B cell (primary cell): ENCODE results near the gene ARHGAP26. TPM values are rescaled to one million over a fixed set of nuclear protein-coding genes. Genes with fewer than 3 reads are reported as not detected.

Experiments
- ATAC-seq: fragments of 200-7000 bp; cut with Tn5 transposase; one replicate; pipeline ENCODE4 v1.10.0; 2021; ENCODE audit warnings: low read depth, mild to moderate bottlenecking, moderate number of reproducible peaks, moderate library complexity
- CTCF ChIA-PET: fragments of 350-600 bp; sonication (Branson Sonifier 250); formaldehyde crosslinking; loops from one replicate; lab custom pipeline; 2021; ENCODE audit warnings: antibody characterized with exemption, inconsistent platforms; lab: Charles Lee
- POLR2A ChIA-PET: fragments of 350-600 bp; sonication (Branson Sonifier 250); formaldehyde crosslinking; loops from one replicate; lab custom pipeline; 2021; ENCODE audit warnings: antibody characterized with exemption; lab: Charles Lee
- DNase-seq: peaks from one replicate; pipeline ENCODE4 v3.0.0; 2013
- H2AFZ ChIP-seq: 2 replicates; pipeline ENCODE4 v1.6.1; 2012; ENCODE audit warnings: mild to moderate bottlenecking, low read depth, low read length; ENCODE audit not compliant: insufficient read depth, poor library complexity, severe bottlenecking
- H3K27ac ChIP-seq, 2 donors: 1 replicate in 1 of 2; 2 replicates in 1 of 2; pipeline ENCODE4 v1.5.1; 2012 to 2013; ENCODE audit warnings: low read length in 2 of 2, mild to moderate bottlenecking in 2 of 2, moderate library complexity in 1 of 2
- H3K27me3 ChIP-seq, 4 experiments: fragments of 200-600 bp in 1 of 4; sonication (generic) in 1 of 4; replicated peaks in 1 of 4; 1 replicate in 2 of 4; 2 replicates in 2 of 4; pipeline versions ENCODE4 v1.6.1 to v1.7.0; 2013 to 2016; ENCODE audit warnings: low read length in 3 of 4, mild to moderate bottlenecking in 2 of 4, mixed read lengths in 1 of 4, moderate library complexity in 1 of 4; ENCODE audit not compliant: insufficient read depth in 4 of 4, control insufficient read depth in 3 of 4; ENCODE audit errors: control extremely low read depth in 1 of 4
- H3K36me3 ChIP-seq, 2 experiments: replicated peaks in 1 of 2; 1 replicate in 1 of 2; 2 replicates in 1 of 2; pipeline versions ENCODE4 v1.6.1 to v1.7.1; 2013; ENCODE audit warnings: low read length in 1 of 2; ENCODE audit not compliant: insufficient read depth in 2 of 2, control insufficient read depth in 1 of 2; ENCODE audit errors: control extremely low read depth in 1 of 2, extremely low read depth in 1 of 2
- H3K4me1 ChIP-seq, 2 donors: fragments of 200-600 bp in 1 of 2; sonication (generic) in 1 of 2; 1 replicate in 1 of 2; 2 replicates in 1 of 2; pipeline versions ENCODE4 v1.5.1 to v1.6.1; 2013 to 2017; ENCODE audit warnings: low read length in 2 of 2; ENCODE audit not compliant: control insufficient read depth in 2 of 2, insufficient read depth in 2 of 2
- H3K4me2 ChIP-seq: replicated peaks from 2 replicates; pipeline ENCODE3; 2012; ENCODE audit warnings: mild to moderate bottlenecking, low read depth, low read length; ENCODE audit not compliant: poor library complexity, severe bottlenecking
- H3K4me3 ChIP-seq, 5 experiments: fragments of 200-600 bp in 1 of 5; sonication (generic) in 1 of 5; 1 replicate in 3 of 5; 2 replicates in 2 of 5; pipeline versions ENCODE4 v1.5.1 to v1.7.0; 2011 to 2016; ENCODE audit warnings: low read length in 4 of 5, mild to moderate bottlenecking in 4 of 5, low read depth in 2 of 5, control low read depth in 1 of 5, moderate library complexity in 1 of 5; ENCODE audit not compliant: insufficient read depth in 1 of 5; ENCODE audit errors: control extremely low read depth in 1 of 5, extremely low read depth in 1 of 5
- H3K79me2 ChIP-seq: fragments of 200-600 bp; sonication (generic); one replicate; pipeline ENCODE4 v1.6.0; 2016; ENCODE audit warnings: low read length; ENCODE audit not compliant: control insufficient read depth, insufficient read depth
- H3K9ac ChIP-seq: fragments of 200-600 bp; sonication (generic); 2 replicates; pipeline ENCODE4 v1.6.1; 2017; ENCODE audit warnings: mild to moderate bottlenecking, low read length, moderate library complexity
- H3K9me3 ChIP-seq, 3 donors: one replicate each; pipeline versions ENCODE4 v1.6.1 to v1.7.1; 2013; ENCODE audit warnings: low read length in 2 of 3; ENCODE audit not compliant: control insufficient read depth in 2 of 3, insufficient read depth in 1 of 3; ENCODE audit errors: control extremely low read depth in 1 of 3
- H4K20me1 ChIP-seq: 2 replicates; pipeline ENCODE4 v1.6.0; 2012; ENCODE audit warnings: mild to moderate bottlenecking, low read length; ENCODE audit not compliant: insufficient read depth, control insufficient read depth, poor library complexity, severe bottlenecking
- H3K27ac Mint-ChIP-seq: one replicate; pipeline ENCODE4 v1.8.0; 2021; ENCODE audit warnings: mixed read lengths
- H3K27me3 Mint-ChIP-seq: one replicate; pipeline ENCODE4 v1.8.0; 2021; ENCODE audit warnings: mixed read lengths
- H3K4me1 Mint-ChIP-seq: one replicate; pipeline ENCODE4 v1.8.0; 2021; ENCODE audit warnings: mixed read lengths
- H3K4me3 Mint-ChIP-seq: one replicate; pipeline ENCODE4 v1.8.0; 2021; ENCODE audit warnings: mixed read lengths
- H3K9me3 Mint-ChIP-seq: one replicate; pipeline ENCODE4 v1.8.0; 2022; ENCODE audit warnings: mixed read lengths; ENCODE audit not compliant: insufficient read depth
- EZH2 ChIP-seq: IDR thresholded peaks from 2 replicates; pipeline ENCODE4 v1.6.1; 2012; ENCODE audit warnings: borderline replicate concordance, low read depth, mild to moderate bottlenecking, moderate library complexity, low read length; ENCODE audit not compliant: insufficient read depth, poor library complexity, severe bottlenecking
- WGBS: methylation state at CpG from one replicate; pipeline ENCODE4 v1.1.5; 2013; ENCODE audit warnings: missing lambda C conversion rate; ENCODE audit not compliant: insufficient coverage; 5-methylcytosine and 5-hydroxymethylcytosine counted together
- intact Hi-C: fragments of 100-400 bp; cut with micrococcal nuclease; formaldehyde crosslinking; loops from one replicate; pipeline ENCODE4 v1.10.0; 2022
- polyA plus RNA-seq: library from polyadenylated mRNA; depleted of rRNA; stranded (reverse); fragments of >200 nt; gene quantifications from 2 replicates; pipeline ENCODE4 v1.2.3, GENCODE V29; 2012
- total RNA-seq, 2 donors: library from RNA; stranded (reverse); fragments of 120-200 nt in 1 of 2; gene quantifications; 1 replicate in 1 of 2; 2 replicates in 1 of 2; pipeline versions ENCODE4 v1.2.3 to v1.2.4, GENCODE V29; 2013 to 2022
- TF ChIP-seq, protein P1 (sequence below): fragments of 200-600 bp; IDR thresholded peaks from one replicate; pipeline ENCODE4 v1.8.0; 2022; ENCODE audit warnings: antibody characterized with exemption, mild to moderate bottlenecking

ARHGAP26 gene
- total and polyA plus RNA-seq, 2 donors (not counting 1 experiment from before 2014, with no cell fraction given): 1.8 to 22.5 TPM

DNA sequence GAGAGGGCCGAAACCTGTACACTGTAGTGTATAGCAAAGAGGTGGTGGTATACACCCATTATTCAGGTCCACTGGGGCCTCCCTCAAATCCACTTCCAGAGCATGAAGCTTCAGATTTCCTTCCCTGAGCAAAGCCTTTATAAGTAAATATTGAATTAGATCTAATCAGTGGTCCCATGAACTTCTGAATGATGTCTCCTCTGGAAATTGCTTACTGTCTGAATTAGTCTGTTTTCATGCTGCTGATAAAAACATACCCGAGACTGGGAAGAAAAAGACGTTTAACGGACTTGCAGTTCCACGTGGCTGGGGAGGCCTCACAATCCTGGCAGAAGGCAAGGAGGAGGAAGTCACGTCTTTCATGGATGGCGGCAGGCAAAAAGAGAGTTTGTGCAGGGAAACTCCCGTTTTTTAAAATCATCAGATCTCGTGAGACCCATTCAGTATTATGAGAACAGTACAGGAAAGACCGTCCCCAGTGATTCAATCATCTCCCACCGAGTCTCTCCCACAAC lies 439.8 kb downstream of the ARHGAP26 start:
- TF ChIP-seq EZH2: no peak
- Histone ChIP-seq H3K4me1 (no peaks in the 10 kb centered on the region), H3K36me3 (peaks cover 0 to under 1% of the 10 kb centered on the region in 2 experiments), H3K79me2 (no peaks in the 10 kb centered on the region), H3K4me3 (no peak overlapping the region), H3K27me3 (no peaks in the 10 kb centered on the region), H2AFZ (no peak overlapping the region), H3K9me3 (no peaks in the 10 kb centered on the region), H3K9ac (no peak overlapping the region), H3K27ac (no peak overlapping the region), H4K20me1 (no peaks in the 10 kb centered on the region), H3K4me2 (no peak overlapping the region)
- Mint-ChIP-seq H3K9me3 (no peaks in the 10 kb centered on the region), H3K27me3 (no peaks in the 10 kb centered on the region), H3K4me3 (no peak overlapping the region), H3K4me1 (peaks cover 21% of the 10 kb centered on the region), H3K27ac (no peak overlapping the region)
- POLR2A ChIA-PET: no interaction called here
- CTCF ChIA-PET: no interaction called here
- DNase-seq (no peak), ATAC-seq (no peak)
- intact Hi-C loops: no loop called here
- WGBS: 98% methylated on average over 10 of the region's 11 CpGs

DNA sequence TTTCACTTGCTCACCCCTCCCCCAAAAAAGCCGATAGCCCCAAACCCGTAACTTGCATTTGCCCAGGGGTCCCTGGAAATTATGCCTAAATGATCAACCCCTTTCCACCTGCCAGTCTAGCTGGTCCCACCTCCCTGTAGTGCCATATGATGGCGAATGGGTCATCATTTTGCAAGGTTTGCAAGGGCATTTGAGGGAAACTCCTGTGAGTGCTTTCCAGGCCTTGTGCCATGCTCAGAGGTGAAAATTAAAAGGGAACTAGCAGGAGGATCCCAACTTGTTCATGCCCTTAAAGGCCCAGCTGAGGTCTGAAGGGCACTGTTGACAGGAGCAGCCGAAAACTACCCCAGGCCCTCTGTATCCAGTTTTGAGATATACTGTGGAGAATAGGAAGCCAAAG lies 440.4 kb downstream of the ARHGAP26 start:
- H3K79me2 ChIP-seq: no peaks in the 10 kb centered on the region
- Mint-ChIP-seq H3K4me3 (no peak overlapping the region), H3K27ac (no peak overlapping the region), H3K9me3 (no peaks in the 10 kb centered on the region), H3K27me3 (no peaks in the 10 kb centered on the region), H3K4me1 (peaks cover 21% of the 10 kb centered on the region)
- H3K4me3 ChIP-seq: no peak overlapping the region
- H3K9ac ChIP-seq: no peak overlapping the region
- POLR2A ChIA-PET: no interaction called here
- peaks cover 0 to 2% of the 10 kb centered on the region in 2 experiments for H3K36me3 ChIP-seq
- no peaks in the 10 kb centered on the region for H3K27me3 ChIP-seq
- WGBS: 100% methylated on average over 4 of the region's 4 CpGs
- no peak overlapping the region for H3K4me2 ChIP-seq
- no peaks in the 10 kb centered on the region for H3K9me3 ChIP-seq
- H3K27ac ChIP-seq: no peak overlapping the region
- TF ChIP-seq EZH2: no peak
- TF ChIP-seq, protein P1, sequence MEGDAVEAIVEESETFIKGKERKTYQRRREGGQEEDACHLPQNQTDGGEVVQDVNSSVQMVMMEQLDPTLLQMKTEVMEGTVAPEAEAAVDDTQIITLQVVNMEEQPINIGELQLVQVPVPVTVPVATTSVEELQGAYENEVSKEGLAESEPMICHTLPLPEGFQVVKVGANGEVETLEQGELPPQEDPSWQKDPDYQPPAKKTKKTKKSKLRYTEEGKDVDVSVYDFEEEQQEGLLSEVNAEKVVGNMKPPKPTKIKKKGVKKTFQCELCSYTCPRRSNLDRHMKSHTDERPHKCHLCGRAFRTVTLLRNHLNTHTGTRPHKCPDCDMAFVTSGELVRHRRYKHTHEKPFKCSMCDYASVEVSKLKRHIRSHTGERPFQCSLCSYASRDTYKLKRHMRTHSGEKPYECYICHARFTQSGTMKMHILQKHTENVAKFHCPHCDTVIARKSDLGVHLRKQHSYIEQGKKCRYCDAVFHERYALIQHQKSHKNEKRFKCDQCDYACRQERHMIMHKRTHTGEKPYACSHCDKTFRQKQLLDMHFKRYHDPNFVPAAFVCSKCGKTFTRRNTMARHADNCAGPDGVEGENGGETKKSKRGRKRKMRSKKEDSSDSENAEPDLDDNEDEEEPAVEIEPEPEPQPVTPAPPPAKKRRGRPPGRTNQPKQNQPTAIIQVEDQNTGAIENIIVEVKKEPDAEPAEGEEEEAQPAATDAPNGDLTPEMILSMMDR: no peak
- CTCF ChIA-PET: no interaction called here
- no peak for ATAC-seq
- no peak for DNase-seq
- intact Hi-C loops: no loop called here
- no peaks in the 10 kb centered on the region for H4K20me1 ChIP-seq
- H2AFZ ChIP-seq: no peak overlapping the region
- H3K4me1 ChIP-seq: no peaks in the 10 kb centered on the region
